Cardiac fibroblast (primary cell): ENCODE data around the gene PPY.

ENCODE experiments used
- DNase-seq, 2 donors: peaks; one replicate each; pipeline versions ENCODE4 v3.0.0 to v3.0.0-alpha.2; 2010; ENCODE audit warnings: low read depth in 2 of 2
- H3K4me3 ChIP-seq, 2 donors: replicated peaks in 1 of 2; 1 replicate in 1 of 2; 2 replicates in 1 of 2; pipeline ENCODE4 v1.5.1; 2011; ENCODE audit warnings: low read depth in 2 of 2, low read length in 2 of 2, mild to moderate bottlenecking in 2 of 2, moderate library complexity in 1 of 2
- CTCF ChIP-seq: IDR thresholded peaks from one replicate; pipeline ENCODE4 v1.5.1; 2011; ENCODE audit warnings: low read depth, mild to moderate bottlenecking, low read length, inconsistent platforms

PPY gene, protein sequence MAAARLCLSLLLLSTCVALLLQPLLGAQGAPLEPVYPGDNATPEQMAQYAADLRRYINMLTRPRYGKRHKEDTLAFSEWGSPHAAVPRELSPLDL

GRCh38 chr17:43942051-43942685 is at the start of gene PPY:
Gene PPY (minus strand): TSS chr17:43942476. CDS start chr17:43941654, 822 bp downstream.
- TF ChIP-seq CTCF: no peak
- H3K4me3 ChIP-seq: no peak within 1 kb of the TSS
- DNase-seq: no peak

DNA sequence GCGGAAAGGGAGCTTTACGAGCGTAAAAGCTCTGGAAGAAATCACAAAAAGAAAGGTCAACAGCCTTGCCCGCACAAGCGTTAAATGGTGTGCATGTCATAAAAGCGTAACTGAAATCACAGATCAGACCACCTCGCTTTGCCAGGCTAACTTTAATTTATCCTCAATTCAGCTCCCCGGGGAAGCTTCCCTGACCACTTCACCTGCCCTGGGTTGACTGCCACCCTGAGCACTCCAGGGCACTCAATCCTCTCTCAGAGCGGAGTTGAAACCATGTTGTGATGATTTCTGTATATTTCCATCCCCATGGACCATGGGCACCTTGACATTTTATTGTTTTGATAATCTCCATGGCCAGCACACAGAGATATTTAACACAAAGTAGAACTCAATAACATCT is 46.0 kb upstream of the PPY start:
- no peak overlapping the region for H3K4me3 ChIP-seq
- no peak for DNase-seq
- TF ChIP-seq CTCF: no peak

DNA sequence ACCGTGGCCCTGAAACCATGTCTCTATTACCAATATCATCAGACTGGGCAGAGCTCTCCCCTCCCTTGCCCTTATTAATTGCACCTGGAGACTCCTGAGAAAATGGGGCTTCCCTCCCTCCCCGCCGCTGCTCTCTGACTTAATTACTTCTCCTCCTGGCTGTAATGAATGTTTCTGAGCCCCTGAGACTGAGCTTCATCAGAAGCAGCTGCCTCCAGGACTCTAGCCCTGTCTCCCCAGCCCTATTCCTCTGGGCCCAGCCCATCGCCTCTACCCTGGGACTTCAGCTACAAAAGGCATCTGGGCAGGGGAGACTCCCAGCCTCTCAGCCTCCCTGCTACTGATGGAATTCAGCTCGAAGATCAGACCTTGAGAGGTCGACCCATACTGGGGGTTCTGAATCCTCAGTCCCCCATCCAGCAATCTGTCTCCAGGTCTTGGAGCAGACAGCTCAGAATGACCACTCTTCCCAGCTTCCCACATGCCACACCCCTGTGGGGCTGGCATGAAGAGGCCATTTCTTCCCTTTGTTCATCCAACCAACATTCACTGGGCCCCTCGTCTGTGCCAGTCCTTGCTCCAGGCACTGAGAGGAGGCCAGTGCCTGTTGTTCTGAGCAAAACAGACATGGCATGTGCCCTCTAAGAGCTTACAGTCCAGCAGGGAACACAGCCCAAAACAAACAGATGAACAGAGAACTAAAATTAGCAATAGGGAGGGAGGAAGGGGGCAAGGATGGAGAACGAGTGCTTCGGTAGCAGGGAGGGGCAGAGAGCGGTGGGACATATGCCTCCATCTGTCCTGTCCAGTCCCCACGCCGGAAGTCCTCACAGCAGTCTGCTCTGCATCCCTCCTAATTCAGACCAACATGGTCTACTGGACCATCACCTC is 45.1 kb upstream of the PPY start:
- no peak for TF ChIP-seq CTCF
- no peak for DNase-seq
- H3K4me3 ChIP-seq: no peak overlapping the region

- no peak for DNase-seq
- TF ChIP-seq CTCF: no peak
- no peak overlapping the region for H3K4me3 ChIP-seq
Measured at GRCh38 chr17:43986225-43986981, 44.1 kb upstream of the PPY start.

DNA sequence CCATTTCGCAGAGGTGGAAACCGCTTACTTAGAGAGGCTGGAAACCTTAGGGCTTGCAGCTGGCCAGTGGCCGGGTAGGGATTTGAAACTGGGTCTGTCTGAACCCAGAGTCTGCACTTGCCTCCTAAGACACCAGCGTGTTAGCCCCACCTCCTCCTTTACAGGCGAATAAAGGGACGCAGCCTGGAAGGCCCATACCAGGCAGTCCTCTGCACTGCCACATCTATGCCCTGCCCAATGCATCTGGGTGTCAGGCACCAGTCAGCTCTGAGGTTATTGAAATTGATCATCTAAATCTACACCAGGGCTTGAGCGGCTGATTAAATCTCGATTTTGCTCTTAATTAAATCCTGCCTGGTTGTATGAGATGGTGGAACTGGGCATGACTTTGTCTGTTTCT is 42.2 kb upstream of the PPY start:
- TF ChIP-seq CTCF: no peak
- H3K4me3 ChIP-seq: peak overlapping the region in 1 of 2 donors; percentile 37
- no peak for DNase-seq

GRCh38 chr17:43983515-43984411 is 41.5 kb upstream of the PPY start:
- no peak for DNase-seq
- H3K4me3 ChIP-seq: peak overlapping the region; percentile 37 to 50
- peak; percentile 27 for TF ChIP-seq CTCF
